Measurements from ENCODE around the gene CALML4. TPM values are rescaled to one million over a fixed set of nuclear protein-coding genes. Genes with fewer than 3 reads are reported as not detected.

The CALML4 gene
- total and polyA plus RNA-seq, 2 donors (not counting 3 experiments of a cell fraction or from before 2014, with no cell fraction given): 2.6 to 10.1 TPM

GRCh38 chr15:68196445-68197169 is 8.5 kb downstream of the CALML4 start:
- no peaks in the 10 kb centered on the region for H3K27me3 ChIP-seq (ENCODE audit: control insufficient read depth in 2 of 2, insufficient read depth in 2 of 2, low read length in 2 of 2)
- H3K79me2 ChIP-seq (ENCODE audit: control insufficient read depth, insufficient read depth, low read length): no peaks in the 10 kb centered on the region
- no peaks in the 10 kb centered on the region for H3K4me1 ChIP-seq (ENCODE audit: control insufficient read depth, extremely low read depth, insufficient read depth, low read length)
- DNase-seq (ENCODE audit: low read depth, low spot score): no peak
- H3K4me3 ChIP-seq (replicated peaks in 1 of 3; ENCODE audit: insufficient read depth in 1 of 3, low read depth in 1 of 3, low read length in 3 of 3): no peak overlapping the region
- intact Hi-C loops (cut with micrococcal nuclease) (no loop called here), dilution Hi-C loops (cut with MboI; ENCODE audit: extremely low pct_ligation_motif_present, low sequenced_read_pairs) (no loop called here)
- no peak for TF ChIP-seq JUN (IDR thresholded peaks at IDR 0.05; ENCODE audit: borderline replicate concordance, insufficient read depth, insufficient read length, low read depth)
- no peak for TF ChIP-seq EZH2 (IDR thresholded peaks at IDR 0.05; ENCODE audit: borderline replicate concordance, low read depth, low read length, severe bottlenecking)
- no peak for TF ChIP-seq FOS (IDR thresholded peaks at IDR 0.05; ENCODE audit: borderline replicate concordance, insufficient read depth, low read length)
- no peak for TF ChIP-seq MAX (IDR thresholded peaks at IDR 0.05; ENCODE audit: insufficient read depth, insufficient read length)
- no peak for TF ChIP-seq GATA2 (IDR thresholded peaks at IDR 0.05; ENCODE audit: insufficient read depth, insufficient read length, low read depth, low read length)
- no peak for TF ChIP-seq POLR2A (IDR thresholded peaks at IDR 0.05; ENCODE audit: low read depth, low read length)
- no peak for TF ChIP-seq MYC (IDR thresholded peaks at IDR 0.05; ENCODE audit: low read depth, low read length)
- no peak for TF ChIP-seq POLR2AphosphoS5 (IDR thresholded peaks at IDR 0.05; ENCODE audit: insufficient read depth, low read depth, low read length)
- TF ChIP-seq CTCF (IDR thresholded peaks at IDR 0.05; ENCODE audit: extremely low read depth in 1 of 2, insufficient read depth in 1 of 2, low read depth in 1 of 2, low read length in 2 of 2): no peak
- no peak for FAIRE-seq
- CTCF ChIA-PET: interaction anchor here (0.7 kb wide), 1 partner anchor 14 kb away, joined by 3 read pairs; no protein-coding TSS in a partner anchor
- no TSS peak for BruUV-seq (replicated peaks)
- H3K36me3 ChIP-seq (ENCODE audit: control insufficient read depth in 2 of 2, extremely low read depth in 1 of 2, insufficient read depth in 2 of 2, low read length in 2 of 2): peaks cover 10 to 11% of the 10 kb centered on the region in 2 experiments
- no peak overlapping the region for H2AFZ ChIP-seq (ENCODE audit: low read depth, low read length)
- no peak overlapping the region for H3K27ac ChIP-seq (ENCODE audit: insufficient read depth, low read depth, low read length)
- POLR2A ChIA-PET: no interaction called here
- no peak overlapping the region for H3K4me2 ChIP-seq (ENCODE audit: insufficient read depth, low read length)
- no peaks in the 10 kb centered on the region for H3K9me1 ChIP-seq (replicated peaks; ENCODE audit: control insufficient read depth, extremely low read depth, insufficient read depth, low read length)
- no peaks in the 10 kb centered on the region for H4K20me1 ChIP-seq (replicated peaks; ENCODE audit: control insufficient read depth, extremely low read depth, insufficient read depth, low read length)
- no peak overlapping the region for H3K9ac ChIP-seq (replicated peaks; ENCODE audit: extremely low read depth, insufficient read depth, low read length)
- H3K9me3 ChIP-seq (replicated peaks; ENCODE audit: control insufficient read depth, insufficient read depth, low read length): no peaks in the 10 kb centered on the region

Data from endothelial cell of umbilical vein (primary cell).